HG03066 (cell line): ENCODE data around the gene FHOD1.
A peak's percentile ranks its signal among the peaks of the same experiment; 100 is the strongest.

Experiments
- ATAC-seq: cut with Tn5 transposase; IDR thresholded peaks from one replicate; pipeline ENCODE4 v1.9.1; 2021; ENCODE audit warnings: low read depth; ENCODE audit not compliant: unreplicated experiment

Gene FHOD1

GRCh38 chr16:67236563-67237395, 10.5 kb downstream of the FHOD1 start:
- no peak for ATAC-seq

- no peak for ATAC-seq
Observed at GRCh38 chr16:67235816-67236562, 11.3 kb downstream of the FHOD1 start.

GRCh38 chr16:67234180-67234597, 13.1 kb downstream of the FHOD1 start:
- ATAC-seq, result no peak

- ATAC-seq, result no peak
Observed at GRCh38 chr16:67233596-67233995, 13.7 kb downstream of the FHOD1 start.

GRCh38 chr16:67230809-67231660, 16.2 kb downstream of the FHOD1 start:
- ATAC-seq, result no peak

GRCh38 chr16:67229906-67230808, 17.1 kb downstream of the FHOD1 start:
- no peak for ATAC-seq

- ATAC-seq, result no peak
Observed at GRCh38 chr16:67228905-67229304, 18.4 kb downstream of the FHOD1 start.

- ATAC-seq, result no peak
Observed at GRCh38 chr16:67228034-67228785, 19.1 kb downstream of the FHOD1 start.

- no peak for ATAC-seq
Observed at GRCh38 chr16:67227567-67227921, 19.7 kb downstream of the FHOD1 start.

- peak; percentile 94 for ATAC-seq
Observed at GRCh38 chr16:67226804-67227566, 20.3 kb downstream of the FHOD1 start, which contains the start of gene TMEM208. Gene TMEM208 (plus strand): TSS chr16:67227130. CDS start chr16:67227219, 89 bp downstream.

- ATAC-seq, result no peak
Observed at GRCh38 chr16:67226295-67226803, 20.9 kb downstream of the FHOD1 start.

- ATAC-seq, result no peak
Observed at GRCh38 chr16:67223992-67224391, 23.3 kb downstream of the FHOD1 start.

GRCh38 chr16:67216612-67217490, 30.4 kb downstream of the FHOD1 start:
- ATAC-seq, result no peak

GRCh38 chr16:67215706-67216105, 31.6 kb downstream of the FHOD1 start:
- ATAC-seq, result no peak

- no peak for ATAC-seq
Observed at GRCh38 chr16:67213197-67214019, 33.9 kb downstream of the FHOD1 start.

GRCh38 chr16:67212766-67213165, 34.5 kb downstream of the FHOD1 start:
- no peak for ATAC-seq
